Measurements from ENCODE around the gene DHRSX. TPM values are rescaled to one million over a fixed set of nuclear protein-coding genes. Genes with fewer than 3 reads are reported as not detected.
"Not testable (repeated sequence)": the region's sequence is repeated elsewhere in the genome, so short reads cannot be mapped to it uniquely, and the experiment has no call there.

Gene DHRSX
- polyA plus RNA-seq, 4 donors = 28.0 to 35.1 (median 28.7) TPM

GRCh38 chrX:2479420-2479780 is 21.4 kb downstream of the DHRSX start:
- DNase-seq (ENCODE audit: low read depth in 4 of 4, low spot score in 2 of 4) = no peak

DNA sequence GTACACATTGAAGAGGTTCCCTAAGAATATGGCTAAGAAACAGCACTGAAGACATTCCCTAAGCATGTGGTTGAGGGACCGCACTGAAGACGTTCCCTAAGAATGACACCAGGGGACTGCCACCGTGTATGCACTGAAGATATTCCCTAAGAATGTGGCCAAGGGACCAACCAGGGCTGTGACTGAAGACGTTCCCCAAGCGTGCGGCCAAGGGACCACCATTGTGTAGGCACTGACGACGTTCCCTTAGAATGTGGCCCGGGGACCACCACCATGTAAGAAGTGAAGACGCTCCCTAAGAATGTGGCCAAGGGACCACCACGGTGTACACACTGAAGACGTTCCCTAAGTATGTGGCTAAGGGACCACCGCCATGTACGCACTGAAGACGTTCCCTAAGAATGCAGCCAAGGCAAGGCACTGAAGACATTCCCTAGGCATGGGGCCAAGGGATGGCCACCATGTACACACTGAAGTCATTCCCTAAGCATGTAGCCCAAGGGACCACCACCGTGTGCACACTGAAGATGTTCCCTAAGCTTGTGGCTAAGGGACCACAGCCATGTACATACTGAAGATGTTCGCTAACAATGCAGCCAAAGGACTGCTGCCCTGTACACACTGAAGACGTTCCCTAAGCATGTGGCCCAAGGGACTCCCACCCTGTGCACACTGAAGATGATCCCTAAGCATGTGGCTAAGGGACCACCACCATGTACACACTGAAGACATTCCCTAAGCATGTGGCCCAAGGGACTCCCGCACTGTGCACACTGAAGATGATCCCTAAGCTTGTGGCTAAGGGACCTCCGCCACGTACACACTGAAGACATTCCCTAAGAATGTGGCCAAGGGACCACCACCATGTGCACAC is 22.0 kb downstream of the DHRSX start:
- no peak for DNase-seq (ENCODE audit: low read depth in 4 of 4, low spot score in 2 of 4)

- DNase-seq (ENCODE audit: low read depth in 4 of 4, low spot score in 2 of 4) = not testable (repeated sequence)
Measured at GRCh38 chrX:2477313-2477712, 23.5 kb downstream of the DHRSX start.

DNA sequence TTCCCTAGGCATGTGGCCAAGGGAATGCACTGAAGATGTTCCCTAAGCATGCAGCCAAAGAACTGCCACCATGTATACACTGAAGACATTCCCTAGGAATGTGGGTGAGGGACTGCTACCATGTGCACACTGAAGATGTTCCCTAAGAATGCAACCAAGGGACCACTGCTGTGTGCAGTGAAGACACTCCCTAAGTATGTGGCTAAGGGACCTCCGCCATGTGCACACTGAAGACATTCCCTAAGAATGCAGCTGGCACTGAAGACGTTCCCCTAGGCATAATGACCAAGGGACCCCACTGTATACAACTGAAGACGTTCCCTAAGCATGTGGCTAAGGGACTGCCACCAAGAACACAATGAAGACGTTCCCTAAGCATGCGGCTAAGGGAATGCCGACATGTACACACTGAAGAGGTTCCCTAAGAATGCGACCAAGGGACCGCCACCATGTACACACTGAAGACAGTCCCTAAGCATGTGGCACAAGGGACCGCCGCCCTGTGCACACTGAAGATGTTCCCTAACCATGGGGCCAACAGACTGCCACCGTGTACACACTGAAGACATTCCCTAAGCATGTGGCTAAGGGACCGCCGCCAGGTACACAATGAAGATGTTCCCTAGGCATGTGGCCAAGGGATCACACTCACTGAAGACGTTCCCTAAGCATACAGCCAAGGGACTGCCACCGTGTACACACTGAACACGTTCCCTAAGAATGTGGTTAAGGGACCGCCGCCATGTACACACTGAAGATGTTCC is 25.6 kb downstream of the DHRSX start:
- DNase-seq (ENCODE audit: low read depth in 4 of 4, low spot score in 2 of 4) = no peak

- no peak for DNase-seq (ENCODE audit: low read depth in 4 of 4, low spot score in 2 of 4)
Measured at GRCh38 chrX:2474280-2474962, 26.4 kb downstream of the DHRSX start.

GRCh38 chrX:2473064-2473463 is 27.7 kb downstream of the DHRSX start:
- DNase-seq (ENCODE audit: low read depth in 4 of 4, low spot score in 2 of 4) = not testable (repeated sequence)

- no peak for DNase-seq (ENCODE audit: low read depth in 4 of 4, low spot score in 2 of 4)
Measured at GRCh38 chrX:2471641-2472040, 29.1 kb downstream of the DHRSX start.

DNA sequence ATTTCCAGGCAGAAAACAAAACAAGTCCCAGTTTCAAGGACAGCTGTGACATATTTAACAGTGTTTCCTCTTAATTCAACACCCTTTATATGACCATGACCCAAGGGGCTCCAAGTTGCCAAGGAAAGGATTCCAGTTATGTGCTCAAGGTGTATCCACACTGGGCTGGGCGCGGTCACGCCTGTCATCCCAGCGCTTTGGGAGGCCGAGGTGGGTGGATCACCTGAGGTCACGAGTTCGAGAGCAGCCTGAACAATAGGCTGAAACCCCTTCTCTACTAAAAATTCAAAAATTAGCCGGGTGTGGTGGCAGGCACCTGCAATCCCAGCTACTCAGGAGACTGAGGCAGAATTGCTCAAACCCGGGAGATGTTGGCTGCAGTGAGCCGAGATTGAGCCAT is 29.6 kb downstream of the DHRSX start:
- DNase-seq (ENCODE audit: low read depth in 4 of 4, low spot score in 2 of 4) = not testable (repeated sequence)

- DNase-seq (ENCODE audit: low read depth in 4 of 4, low spot score in 2 of 4) = not testable (repeated sequence)
Measured at GRCh38 chrX:2469852-2470251, 30.9 kb downstream of the DHRSX start.

GRCh38 chrX:2469196-2469685 is 31.5 kb downstream of the DHRSX start:
- no peak for DNase-seq (ENCODE audit: low read depth in 4 of 4, low spot score in 2 of 4)

GRCh38 chrX:2468261-2469195 is 32.2 kb downstream of the DHRSX start:
- no peak for DNase-seq (ENCODE audit: low read depth in 4 of 4, low spot score in 2 of 4)

DNA sequence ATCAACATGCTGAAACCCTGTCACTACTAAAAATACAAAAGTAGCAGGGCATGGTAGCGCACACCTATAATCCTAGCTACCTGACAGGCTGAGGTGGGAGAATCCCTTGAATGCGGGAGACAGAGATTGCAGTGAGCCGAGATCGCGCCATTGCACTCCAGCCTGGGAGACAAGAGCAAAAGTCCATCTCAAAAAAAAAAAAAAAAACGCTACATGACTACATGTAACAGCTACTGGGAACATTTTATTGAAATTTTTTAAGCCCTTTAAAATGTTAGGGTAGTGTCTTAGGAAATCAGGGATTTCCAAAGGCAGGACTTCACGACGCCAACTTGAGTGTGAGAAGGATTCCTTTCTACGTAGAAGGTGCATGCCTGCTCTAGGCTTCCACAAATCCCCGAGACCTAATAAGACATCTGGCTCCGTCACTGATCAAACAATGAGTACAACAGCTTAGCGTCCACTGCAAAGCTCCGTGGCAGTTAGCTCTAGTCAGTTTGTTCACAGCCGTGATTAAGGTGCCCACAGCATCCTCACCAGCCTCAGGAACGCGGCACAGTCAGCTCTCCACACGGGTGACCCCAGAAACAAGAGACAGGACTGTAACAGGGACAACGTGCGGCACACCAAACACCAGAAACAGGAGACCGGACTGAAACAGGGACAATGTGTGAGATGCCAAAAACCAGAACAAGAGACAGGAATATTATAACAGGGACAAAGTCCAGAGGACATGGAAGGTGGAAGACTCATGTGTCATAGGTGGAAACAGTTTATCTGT is 33.7 kb downstream of the DHRSX start:
- no peak for DNase-seq (ENCODE audit: low read depth in 4 of 4, low spot score in 2 of 4)

GRCh38 chrX:2464677-2465166 is 36.1 kb downstream of the DHRSX start:
- DNase-seq (ENCODE audit: low read depth in 4 of 4, low spot score in 2 of 4) = no peak

- no peak for DNase-seq (ENCODE audit: low read depth in 4 of 4, low spot score in 2 of 4)
Measured at GRCh38 chrX:2463973-2464676, 36.7 kb downstream of the DHRSX start.

- not testable (repeated sequence) for DNase-seq (ENCODE audit: low read depth in 4 of 4, low spot score in 2 of 4)
Measured at GRCh38 chrX:2463481-2463880, 37.3 kb downstream of the DHRSX start.

DNA sequence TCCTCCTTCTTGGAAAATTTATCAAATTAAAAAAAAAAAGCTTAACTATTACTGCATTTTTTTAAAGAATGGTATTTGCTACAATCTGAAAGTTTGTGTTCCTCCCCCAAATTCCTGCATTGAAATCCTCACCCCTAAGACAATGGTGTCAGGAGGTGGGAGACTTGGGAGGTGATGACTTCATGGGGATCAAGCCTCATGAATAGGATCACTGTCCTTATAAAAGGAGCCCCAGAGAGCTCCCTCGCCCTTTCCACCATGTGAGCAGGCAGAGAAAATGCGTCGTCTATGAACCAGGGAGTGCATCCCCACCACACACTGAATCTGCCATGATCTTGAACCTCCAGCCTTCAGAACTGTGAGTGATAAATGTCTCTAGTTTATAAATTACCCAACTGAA is 38.0 kb downstream of the DHRSX start:
- no peak for DNase-seq (ENCODE audit: low read depth in 4 of 4, low spot score in 2 of 4)

- DNase-seq (ENCODE audit: low read depth in 4 of 4, low spot score in 2 of 4) = no peak
Measured at GRCh38 chrX:2462074-2462473, 38.7 kb downstream of the DHRSX start.

DNA sequence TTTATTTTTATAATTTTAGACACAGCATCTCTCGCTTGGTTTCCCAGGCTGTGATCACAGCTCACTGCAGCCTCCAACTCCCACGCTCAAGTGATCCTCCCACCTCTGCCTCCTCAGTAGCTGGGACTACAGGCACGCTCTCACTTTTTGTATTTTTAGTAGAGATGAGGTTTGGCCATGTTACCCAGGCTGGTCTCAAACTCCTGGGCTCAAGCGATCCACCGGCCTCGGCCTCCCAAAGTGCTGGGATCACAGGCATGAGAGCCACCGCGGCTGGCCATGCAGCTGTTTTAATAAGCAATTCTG is 39.1 kb downstream of the DHRSX start:
- DNase-seq (ENCODE audit: low read depth in 4 of 4, low spot score in 2 of 4) = no peak

Data from left renal cortex interstitium (tissue), 4 donors.